ENCODE data around the gene AP5B1.
"Not testable (repeated sequence)": the region's sequence is repeated elsewhere in the genome, so short reads cannot be mapped to it uniquely, and the experiment has no call there.

Gene AP5B1

DNA sequence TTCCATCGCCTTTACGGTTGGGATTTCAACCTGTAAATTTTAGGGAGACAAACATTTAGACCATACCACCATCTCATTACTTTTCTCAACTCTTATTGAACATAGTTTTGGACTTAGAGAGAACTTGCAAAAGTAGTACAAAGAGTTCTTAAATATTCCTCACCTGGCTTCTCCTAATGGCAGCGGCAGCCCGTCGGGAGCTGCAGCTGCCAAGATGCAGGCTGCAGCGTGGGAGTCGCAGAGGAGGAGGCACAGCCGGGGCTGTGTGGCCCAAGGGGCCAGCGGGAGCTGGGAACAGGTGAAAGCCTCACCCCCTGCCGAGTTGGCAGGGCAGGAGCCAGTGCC lies 37.1 kb downstream of the AP5B1 start:
- in situ Hi-C loops (cut with MboI; ENCODE audit: low sequenced_read_pairs, unreplicated experiment), result no loop called here
- DNase-seq (ENCODE audit: low spot score), result no peak
- TF ChIP-seq, protein P1, sequence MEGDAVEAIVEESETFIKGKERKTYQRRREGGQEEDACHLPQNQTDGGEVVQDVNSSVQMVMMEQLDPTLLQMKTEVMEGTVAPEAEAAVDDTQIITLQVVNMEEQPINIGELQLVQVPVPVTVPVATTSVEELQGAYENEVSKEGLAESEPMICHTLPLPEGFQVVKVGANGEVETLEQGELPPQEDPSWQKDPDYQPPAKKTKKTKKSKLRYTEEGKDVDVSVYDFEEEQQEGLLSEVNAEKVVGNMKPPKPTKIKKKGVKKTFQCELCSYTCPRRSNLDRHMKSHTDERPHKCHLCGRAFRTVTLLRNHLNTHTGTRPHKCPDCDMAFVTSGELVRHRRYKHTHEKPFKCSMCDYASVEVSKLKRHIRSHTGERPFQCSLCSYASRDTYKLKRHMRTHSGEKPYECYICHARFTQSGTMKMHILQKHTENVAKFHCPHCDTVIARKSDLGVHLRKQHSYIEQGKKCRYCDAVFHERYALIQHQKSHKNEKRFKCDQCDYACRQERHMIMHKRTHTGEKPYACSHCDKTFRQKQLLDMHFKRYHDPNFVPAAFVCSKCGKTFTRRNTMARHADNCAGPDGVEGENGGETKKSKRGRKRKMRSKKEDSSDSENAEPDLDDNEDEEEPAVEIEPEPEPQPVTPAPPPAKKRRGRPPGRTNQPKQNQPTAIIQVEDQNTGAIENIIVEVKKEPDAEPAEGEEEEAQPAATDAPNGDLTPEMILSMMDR (IDR thresholded peaks at IDR 0.05; ENCODE audit: borderline replicate concordance, control extremely low read depth, extremely low read depth, insufficient read depth, missing control alignments), result no peak

DNA sequence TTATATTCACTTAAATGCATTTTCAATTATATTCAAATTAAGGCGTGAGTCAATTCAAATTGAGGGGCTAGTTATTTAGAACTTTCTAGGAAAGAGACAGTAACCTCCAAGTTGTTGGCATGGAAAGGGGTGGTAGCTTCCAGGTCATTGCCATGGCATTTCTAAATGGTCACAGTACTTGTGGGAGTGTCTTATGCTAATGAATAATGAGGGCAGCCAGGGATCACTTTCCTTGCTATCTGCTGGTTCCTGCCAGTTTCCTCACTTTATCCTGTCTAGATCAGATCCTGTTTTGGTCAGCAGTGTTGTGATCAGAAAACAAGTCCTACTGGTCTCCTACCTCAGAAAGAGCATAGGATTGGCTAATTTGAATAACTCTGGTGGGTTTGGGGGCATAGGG lies 38.4 kb downstream of the AP5B1 start:
- DNase-seq (ENCODE audit: low spot score), result no peak
- TF ChIP-seq, protein P1 (IDR thresholded peaks at IDR 0.05; ENCODE audit: borderline replicate concordance, control extremely low read depth, extremely low read depth, insufficient read depth, missing control alignments), result no peak
- in situ Hi-C loops (cut with MboI; ENCODE audit: low sequenced_read_pairs, unreplicated experiment), result no loop called here

DNA sequence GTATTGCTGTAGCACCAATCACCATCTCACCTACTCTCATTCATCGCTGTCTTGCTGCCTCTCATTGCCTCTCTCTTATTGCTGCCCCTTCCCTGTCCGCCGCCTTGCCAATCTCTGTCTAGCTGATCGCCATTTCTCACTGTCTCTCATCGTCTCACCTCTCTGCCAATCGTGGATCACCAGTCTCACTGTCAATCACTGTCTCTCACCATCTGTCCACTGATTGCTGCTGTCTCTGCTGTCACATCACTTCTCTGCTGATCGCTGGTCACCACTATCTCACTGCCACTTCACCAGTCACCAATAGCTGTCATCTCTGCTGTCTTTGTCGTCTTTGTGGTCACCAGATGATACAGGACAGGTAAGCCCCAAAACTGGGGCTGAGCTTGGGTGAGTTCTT lies 39.6 kb downstream of the AP5B1 start:
- in situ Hi-C loops (cut with MboI; ENCODE audit: low sequenced_read_pairs, unreplicated experiment), result no loop called here

DNA sequence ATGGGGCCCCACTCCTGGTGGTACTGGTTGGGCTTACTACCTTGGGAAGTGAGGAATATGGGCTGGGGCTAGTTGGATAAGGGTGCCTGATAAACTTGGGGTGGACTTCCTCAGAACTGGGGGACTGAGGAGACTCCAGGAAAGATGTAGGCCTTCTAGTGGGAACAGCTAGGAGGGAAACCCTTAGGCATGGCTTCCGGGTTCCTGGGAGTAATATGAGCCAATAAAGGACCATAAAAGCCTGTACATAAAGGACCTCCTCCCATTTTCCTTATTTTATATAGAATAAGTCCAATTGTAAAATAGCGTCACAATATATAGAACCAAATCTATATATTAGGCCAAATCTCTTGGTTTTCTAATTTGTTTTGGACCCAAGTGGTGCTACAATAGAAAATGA lies 41.8 kb downstream of the AP5B1 start:
- DNase-seq (ENCODE audit: low spot score), result no peak
- in situ Hi-C loops (cut with MboI; ENCODE audit: low sequenced_read_pairs, unreplicated experiment), result no loop called here

More for the DNA sequence above, 39.6 kb downstream of the AP5B1 start:
- TF ChIP-seq, protein P1 (IDR thresholded peaks at IDR 0.05; ENCODE audit: borderline replicate concordance, control extremely low read depth, extremely low read depth, insufficient read depth, missing control alignments), result no peak
- no peak for DNase-seq (ENCODE audit: low spot score)

DNA sequence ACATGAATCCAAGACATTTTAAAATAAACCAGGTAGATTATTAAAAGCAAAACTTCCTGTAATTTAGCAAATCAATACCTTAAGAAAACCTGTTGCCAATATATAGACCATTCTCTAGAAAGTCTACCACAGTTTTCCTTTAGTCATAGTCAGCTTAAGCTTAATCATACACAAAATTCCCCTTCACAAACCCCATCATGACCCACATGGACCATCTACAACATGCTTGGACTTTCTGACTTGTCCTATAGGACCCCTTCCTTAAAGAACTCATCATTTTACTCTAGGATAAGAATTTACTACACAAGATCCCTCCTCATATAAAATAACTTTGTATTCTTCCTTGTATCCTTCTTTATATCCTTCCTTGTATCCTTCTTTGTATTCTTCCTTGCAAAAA lies 44.0 kb downstream of the AP5B1 start:
- TF ChIP-seq, protein P1 (IDR thresholded peaks at IDR 0.05; ENCODE audit: borderline replicate concordance, control extremely low read depth, extremely low read depth, insufficient read depth, missing control alignments), result no peak
- in situ Hi-C loops (cut with MboI; ENCODE audit: low sequenced_read_pairs, unreplicated experiment), result no loop called here

More for the DNA sequence above, 41.8 kb downstream of the AP5B1 start:
- TF ChIP-seq, protein P1 (IDR thresholded peaks at IDR 0.05; ENCODE audit: borderline replicate concordance, control extremely low read depth, extremely low read depth, insufficient read depth, missing control alignments), result no peak

DNA sequence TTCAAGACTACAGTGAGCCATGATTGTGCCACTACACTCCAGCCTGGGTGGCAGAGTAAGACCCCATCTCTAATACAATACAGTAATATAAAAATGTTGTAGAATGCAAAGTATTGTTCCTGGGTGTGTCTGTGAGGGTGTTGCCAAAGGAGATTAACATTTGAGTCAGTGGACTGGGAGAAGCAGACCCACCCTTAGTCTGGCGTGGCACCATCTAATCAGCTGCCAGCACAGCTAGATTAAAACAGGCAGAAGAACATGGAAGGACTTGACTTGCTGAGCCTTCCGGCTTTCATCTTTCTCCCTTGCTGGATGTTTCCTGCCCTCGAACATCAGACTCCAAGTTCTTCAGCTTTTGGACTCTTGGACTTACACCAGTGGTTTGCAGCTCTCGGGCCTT lies 45.7 kb downstream of the AP5B1 start:
- DNase-seq (ENCODE audit: low spot score); in situ Hi-C loops (cut with MboI; ENCODE audit: low sequenced_read_pairs, unreplicated experiment): not testable (repeated sequence)

More for the DNA sequence above, 44.0 kb downstream of the AP5B1 start:
- no peak for DNase-seq (ENCODE audit: low spot score)

DNA sequence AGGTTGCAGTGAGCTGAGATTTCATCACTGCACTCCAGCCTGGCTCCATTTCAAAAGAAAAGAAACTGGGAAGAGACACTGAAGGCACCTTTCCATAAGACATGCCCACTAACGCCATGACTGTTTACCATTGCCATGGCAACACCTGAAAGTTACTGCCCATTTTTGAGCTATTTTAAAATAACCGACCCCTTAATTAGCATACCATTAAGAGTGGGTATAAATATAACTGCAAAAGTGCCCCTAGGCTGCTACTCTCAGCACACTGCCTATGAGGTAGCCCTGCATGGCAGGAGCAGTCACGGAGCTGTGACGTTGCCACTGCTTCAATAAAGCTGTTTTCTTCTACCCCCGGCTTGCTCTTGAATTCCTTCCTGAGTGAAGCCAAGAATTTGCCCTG lies 50.3 kb downstream of the AP5B1 start:
- TF ChIP-seq, protein P1 (IDR thresholded peaks at IDR 0.05; ENCODE audit: borderline replicate concordance, control extremely low read depth, extremely low read depth, insufficient read depth, missing control alignments), result no peak
- in situ Hi-C loops (cut with MboI; ENCODE audit: low sequenced_read_pairs, unreplicated experiment), result no loop called here
- no peak for DNase-seq (ENCODE audit: low spot score)
